HuH-7 (cell line): ENCODE data around the gene LAMTOR1.
A peak's percentile ranks its signal among the peaks of the same experiment; 100 is the strongest.

ENCODE experiments used
- DNase-seq: peaks from one replicate; pipeline ENCODE4 v3.0.0; 2011; ENCODE audit warnings: low spot score

The LAMTOR1 gene

DNA sequence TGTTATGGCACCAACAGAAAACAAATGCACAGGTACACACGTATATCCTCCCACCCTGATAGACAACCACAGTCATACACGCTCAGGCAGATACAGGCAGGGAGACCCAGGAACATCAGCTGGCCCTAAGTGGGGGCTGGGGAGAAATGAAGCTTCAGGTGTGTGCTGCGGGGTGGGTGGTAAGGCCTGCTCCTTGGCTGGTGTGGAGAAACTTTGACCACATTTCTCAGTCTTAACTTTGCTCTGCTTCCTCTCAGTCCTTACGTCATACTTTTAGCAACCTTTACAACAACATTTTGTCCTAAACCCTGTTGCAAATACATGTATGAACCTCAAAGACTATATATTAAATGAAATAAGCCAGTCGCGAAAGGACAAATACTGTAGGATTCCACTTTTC lies 16.1 kb upstream of the LAMTOR1 start:
- no peak for DNase-seq

- no peak for DNase-seq
These were observed 13.1 kb upstream of the LAMTOR1 start for GRCh38 chr11:72116019-72116755.

- no peak for DNase-seq
These were observed 11.5 kb upstream of the LAMTOR1 start for GRCh38 chr11:72114570-72114969.

- no peak for DNase-seq
These were observed 10.1 kb upstream of the LAMTOR1 start for GRCh38 chr11:72112978-72113808.

DNA sequence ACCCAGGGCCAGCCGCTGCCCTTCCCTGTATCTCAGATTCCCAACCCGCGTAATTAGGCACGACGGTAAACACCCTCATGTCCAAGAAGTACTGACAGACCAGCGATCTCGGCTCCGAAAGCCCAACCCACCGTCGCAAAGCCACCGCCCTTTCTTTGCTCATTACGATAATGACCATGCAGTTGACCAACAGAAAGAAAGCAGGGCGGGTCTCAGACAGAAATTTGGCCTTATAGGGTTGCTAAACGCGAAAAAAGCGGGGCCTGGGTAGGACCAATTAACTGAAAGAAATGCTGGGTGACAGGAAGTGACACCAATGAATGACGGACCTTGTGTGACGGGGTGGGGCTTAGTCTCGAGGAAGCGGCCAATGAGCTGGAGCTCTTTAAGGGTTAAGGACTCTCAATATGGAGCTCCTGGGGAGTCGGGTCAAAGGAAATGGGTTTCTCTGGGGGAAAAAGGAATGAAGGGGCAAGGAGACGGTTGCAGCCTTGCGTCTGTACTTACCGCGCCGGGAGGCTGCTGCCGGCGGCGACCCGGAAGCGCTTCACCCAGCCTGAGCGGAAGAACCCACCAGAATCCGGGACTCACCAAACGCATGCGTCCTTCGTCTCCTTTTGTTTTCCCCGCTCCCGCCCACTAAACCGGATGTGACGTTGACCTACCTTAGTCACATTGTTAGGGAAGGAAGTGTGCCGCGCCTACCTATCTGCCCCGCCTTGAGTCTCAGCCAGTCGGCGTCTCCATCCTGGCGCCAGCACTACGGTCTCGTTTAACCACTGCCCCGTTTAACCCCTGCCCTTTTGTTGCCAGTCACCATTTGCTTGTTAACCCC lies 9.3 kb upstream of the LAMTOR1 start, which contains the start of gene ANAPC15:
Gene ANAPC15, minus strand, starts transcription at position 553 of the 835 bp plus-strand sequence. CDS start 1,419 bp downstream, outside the sequence.
- peak; percentile 71 for DNase-seq

DNA sequence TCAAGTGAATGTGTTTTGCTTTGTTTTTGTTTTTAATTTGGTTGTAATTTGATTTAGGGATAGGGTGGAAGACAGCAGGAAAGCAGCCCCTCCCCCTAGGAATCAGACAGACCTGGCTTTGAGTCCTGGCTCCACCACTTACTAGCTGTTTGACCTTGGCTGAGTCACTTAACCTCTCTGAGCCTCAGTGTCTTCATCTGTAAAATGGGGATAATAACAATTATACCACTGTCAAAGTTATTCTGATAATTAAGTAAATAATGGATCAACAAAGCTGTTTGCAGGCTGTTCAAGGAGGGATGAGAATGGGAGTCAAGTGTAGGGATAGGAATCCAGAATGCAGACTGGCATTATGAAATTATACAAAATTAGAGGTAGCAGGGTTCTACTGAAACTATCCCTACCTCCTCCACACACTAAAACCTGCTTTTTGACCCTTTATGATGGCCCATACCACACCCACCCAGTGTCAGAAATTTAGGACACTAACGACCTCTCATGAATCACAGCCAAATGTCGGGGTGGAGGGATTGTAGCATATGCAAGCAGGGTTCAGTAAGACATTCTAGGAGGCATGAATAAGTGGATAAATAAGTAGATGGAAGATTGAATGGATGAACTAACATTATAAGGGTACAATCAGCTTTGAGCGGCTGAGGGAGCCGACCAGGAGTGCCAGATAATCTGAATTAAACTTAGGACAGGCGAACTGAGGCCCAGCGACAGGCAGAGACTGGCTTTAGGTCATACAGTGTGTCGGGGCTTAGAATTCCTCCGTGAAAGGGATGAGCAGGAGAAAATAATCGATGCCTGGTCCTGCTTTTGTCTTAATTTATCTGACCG lies 8.4 kb upstream of the LAMTOR1 start:
- DNase-seq: no peak

- no peak for DNase-seq
These were observed 2.8 kb upstream of the LAMTOR1 start, which contains the start of gene TOMT for GRCh38 chr11:72105888-72106287. Gene TOMT (plus strand): TSS chr11:72105924. CDS start chr11:72105952, 28 bp downstream.

DNA sequence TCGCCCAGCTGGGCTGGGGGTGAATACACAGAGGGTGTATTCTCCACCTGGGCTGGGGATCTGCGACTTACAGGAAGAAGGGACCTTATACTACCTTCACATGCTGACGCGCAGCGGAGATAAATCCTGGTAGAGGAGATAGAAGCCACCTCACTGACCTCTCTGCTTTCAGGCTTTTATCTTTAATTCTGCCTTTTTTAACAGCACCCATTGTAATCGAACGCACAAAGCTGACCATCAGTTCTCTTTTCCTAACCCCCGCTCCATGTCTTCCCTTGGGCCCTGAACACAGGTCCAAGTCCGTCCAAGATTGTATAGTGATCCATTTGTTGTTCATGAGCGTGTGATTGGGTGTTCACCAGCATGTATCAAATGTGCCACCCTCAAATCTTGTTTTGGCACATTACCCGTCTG lies 664 bp upstream of the LAMTOR1 start:
- no peak for DNase-seq

DNA sequence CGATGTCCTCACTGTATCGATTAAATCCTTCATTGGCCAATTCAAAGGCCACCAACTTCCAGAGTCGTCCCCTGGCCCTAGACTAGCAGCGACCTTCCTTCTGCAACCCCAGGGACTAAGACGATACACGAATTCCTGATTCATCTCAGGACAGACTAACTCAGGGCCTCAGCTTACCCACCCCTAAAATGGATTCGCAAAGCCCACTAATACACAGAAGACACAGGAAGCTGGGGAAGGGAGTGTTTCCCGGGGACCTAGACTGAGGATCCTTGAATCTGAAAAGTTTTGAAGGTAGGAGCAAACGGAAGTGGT lies 509 bp downstream of the LAMTOR1 start:
- no peak for DNase-seq

DNA sequence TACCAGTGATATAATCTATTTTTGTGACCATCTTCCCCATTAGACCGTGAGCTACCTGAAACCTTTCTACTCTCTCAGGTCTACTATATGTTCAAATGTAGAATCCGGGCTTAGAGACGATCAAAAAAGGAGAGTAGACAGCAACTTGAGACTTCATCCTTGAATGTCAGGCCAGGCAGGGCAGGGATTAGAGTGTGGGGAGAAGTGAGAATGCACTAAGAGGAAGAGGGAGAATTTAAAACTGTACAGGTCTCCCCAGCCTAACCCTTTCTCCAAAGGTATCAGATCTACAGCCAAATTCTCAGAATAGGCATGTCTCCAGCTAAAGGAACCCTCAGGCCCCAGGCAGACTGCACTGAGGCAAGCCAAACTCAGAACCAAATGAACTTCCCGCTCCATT lies 935 bp downstream of the LAMTOR1 start:
- DNase-seq: no peak

GRCh38 chr11:72100462-72100861 lies 2.6 kb downstream of the LAMTOR1 start:
- no peak for DNase-seq

GRCh38 chr11:72100009-72100408 lies 3.1 kb downstream of the LAMTOR1 start:
- DNase-seq: no peak

- DNase-seq: no peak
These were observed 4.4 kb downstream of the LAMTOR1 start for GRCh38 chr11:72098741-72099140.

GRCh38 chr11:72091292-72091691 lies 11.8 kb downstream of the LAMTOR1 start:
- DNase-seq: peak; percentile 66

DNA sequence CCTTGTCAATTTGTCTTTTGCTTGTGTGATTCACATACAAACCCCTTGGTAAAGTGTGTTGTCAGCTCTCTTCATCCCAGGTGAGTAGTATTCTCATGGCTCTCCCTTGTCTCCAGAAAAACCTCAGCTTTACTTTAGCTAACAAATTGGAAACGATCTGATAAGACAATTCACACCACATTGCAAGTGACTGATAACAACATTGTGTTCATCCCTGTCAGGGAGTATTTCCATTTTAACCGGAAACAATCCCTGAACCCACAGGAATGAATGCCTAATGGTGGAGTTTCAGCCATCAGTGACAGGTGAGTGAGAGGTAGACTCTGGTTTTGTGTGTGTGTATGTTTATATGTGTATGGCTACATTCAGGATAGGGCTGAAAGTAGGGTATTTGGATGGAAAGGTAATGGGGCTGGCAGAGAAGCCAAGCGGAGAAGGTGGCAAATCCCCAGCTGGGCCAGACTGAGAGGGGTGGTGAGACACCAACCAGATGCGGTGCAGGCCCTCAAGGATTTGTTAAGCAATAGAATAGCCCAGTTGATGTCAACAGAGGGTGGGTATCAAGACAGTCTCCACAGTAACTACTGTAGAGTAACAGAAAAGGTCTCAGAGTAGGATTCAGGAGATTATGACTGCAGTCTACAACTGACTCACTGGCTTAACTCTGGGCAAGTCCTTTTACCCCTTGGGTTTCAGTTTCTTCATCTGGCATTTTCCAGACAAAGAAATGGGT lies 14.9 kb downstream of the LAMTOR1 start:
- DNase-seq: no peak

GRCh38 chr11:72085621-72086351 lies 17.3 kb downstream of the LAMTOR1 start:
- DNase-seq: no peak

GRCh38 chr11:72084965-72085364 lies 18.1 kb downstream of the LAMTOR1 start:
- DNase-seq: no peak

DNA sequence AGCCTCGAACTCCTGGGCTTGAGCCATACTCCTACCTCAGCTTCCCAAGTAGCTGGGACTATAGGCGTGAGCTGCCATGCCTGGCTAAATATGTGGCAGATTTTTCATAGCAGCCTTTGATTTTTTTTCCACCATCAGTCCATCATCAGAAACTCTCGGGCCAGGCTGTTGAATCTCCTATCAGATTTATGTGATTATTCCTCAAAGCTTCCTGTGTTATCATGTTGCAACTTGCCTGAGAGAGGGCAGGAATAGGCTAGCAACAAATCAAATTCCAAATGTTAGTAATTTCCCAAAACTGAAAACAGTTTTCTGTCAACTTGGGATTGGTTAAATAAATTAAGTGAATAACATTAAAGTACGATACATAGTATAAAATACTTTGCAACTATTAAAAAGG lies 19.0 kb downstream of the LAMTOR1 start:
- DNase-seq: no peak

DNA sequence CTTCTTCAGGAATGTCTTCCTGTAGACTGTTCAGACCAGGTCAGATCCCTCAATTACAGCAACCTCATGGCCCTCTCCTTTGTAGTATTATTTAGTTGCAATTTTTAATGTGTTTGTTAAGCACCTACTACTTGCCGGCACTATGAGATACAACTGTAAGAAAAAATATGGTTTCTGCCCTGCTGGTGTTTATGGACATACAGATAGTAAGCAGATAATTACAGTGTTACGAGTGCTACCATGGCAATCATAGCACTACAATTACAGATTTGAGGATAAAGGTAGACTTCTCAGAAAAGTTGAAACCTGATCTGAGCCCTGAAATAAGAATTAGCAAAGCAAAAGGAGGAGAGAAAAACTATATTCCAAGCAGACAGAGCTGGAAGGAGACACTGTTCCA lies 19.7 kb downstream of the LAMTOR1 start:
- no peak for DNase-seq

- DNase-seq: no peak
These were observed 21.2 kb downstream of the LAMTOR1 start for GRCh38 chr11:72081821-72082453.
